ENCODE measurements around the gene ADAMTSL3.

DNA sequence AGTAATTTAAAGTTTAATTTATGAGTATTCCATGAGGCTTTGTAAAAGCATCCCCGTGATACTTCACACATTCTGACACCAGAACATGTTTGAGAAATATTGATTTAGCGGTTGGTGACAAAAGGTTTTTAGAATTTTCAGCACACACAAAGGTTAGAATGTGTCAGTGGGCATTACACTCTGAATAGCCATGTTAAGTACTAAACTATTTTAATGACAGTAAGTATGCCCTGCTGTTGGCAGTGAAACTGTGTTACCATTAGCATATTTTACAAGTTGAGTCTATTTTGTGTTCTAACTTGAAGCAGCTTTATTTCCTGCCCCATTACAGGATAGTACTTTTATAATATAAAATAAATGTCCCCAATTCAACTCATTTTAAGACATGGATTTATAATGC lies 66.5 kb downstream of the ADAMTSL3 start:
- no peak for TF ChIP-seq POLR2AphosphoS5 (IDR thresholded peaks at IDR 0.05)
- TF ChIP-seq, protein P1, sequence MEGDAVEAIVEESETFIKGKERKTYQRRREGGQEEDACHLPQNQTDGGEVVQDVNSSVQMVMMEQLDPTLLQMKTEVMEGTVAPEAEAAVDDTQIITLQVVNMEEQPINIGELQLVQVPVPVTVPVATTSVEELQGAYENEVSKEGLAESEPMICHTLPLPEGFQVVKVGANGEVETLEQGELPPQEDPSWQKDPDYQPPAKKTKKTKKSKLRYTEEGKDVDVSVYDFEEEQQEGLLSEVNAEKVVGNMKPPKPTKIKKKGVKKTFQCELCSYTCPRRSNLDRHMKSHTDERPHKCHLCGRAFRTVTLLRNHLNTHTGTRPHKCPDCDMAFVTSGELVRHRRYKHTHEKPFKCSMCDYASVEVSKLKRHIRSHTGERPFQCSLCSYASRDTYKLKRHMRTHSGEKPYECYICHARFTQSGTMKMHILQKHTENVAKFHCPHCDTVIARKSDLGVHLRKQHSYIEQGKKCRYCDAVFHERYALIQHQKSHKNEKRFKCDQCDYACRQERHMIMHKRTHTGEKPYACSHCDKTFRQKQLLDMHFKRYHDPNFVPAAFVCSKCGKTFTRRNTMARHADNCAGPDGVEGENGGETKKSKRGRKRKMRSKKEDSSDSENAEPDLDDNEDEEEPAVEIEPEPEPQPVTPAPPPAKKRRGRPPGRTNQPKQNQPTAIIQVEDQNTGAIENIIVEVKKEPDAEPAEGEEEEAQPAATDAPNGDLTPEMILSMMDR (IDR thresholded peaks at IDR 0.05) = no peak
- TF ChIP-seq POLR2A (IDR thresholded peaks at IDR 0.05; ENCODE audit: low read depth) = no peak
- TF ChIP-seq EP300 (IDR thresholded peaks at IDR 0.05) = no peak

Data from esophagus muscularis mucosa (tissue), 4 donors.